Amniotic epithelial cell (primary cell): Measurements from ENCODE around the gene IKBKE.

Experiments used
- DNase-seq: peaks from one replicate; pipeline ENCODE4 v3.0.0-alpha.2; 2010; ENCODE audit warnings: low read depth

IKBKE gene

DNA sequence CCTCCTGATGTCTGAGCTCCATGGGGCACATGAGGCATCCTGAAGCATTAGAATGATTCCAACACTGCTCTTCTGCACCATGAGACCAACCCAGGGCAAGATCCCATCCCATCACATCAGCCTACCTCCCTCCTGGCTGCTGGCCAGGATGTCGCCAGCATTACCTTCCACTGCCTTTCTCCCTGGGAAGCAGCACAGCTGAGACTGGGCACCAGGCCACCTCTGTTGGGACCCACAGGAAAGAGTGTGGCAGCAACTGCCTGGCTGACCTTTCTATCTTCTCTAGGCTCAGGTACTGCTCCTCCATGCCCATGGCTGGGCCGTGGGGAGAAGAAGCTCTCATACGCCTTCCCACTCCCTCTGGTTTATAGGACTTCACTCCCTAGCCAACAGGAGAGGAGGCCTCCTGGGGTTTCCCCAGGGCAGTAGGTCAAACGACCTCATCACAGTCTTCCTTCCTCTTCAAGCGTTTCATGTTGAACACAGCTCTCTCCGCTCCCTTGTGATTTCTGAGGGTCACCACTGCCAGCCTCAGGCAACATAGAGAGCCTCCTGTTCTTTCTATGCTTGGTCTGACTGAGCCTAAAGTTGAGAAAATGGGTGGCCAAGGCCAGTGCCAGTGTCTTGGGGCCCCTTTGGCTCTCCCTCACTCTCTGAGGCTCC lies 26.0 kb downstream of the IKBKE start:
- DNase-seq, result no peak

DNA sequence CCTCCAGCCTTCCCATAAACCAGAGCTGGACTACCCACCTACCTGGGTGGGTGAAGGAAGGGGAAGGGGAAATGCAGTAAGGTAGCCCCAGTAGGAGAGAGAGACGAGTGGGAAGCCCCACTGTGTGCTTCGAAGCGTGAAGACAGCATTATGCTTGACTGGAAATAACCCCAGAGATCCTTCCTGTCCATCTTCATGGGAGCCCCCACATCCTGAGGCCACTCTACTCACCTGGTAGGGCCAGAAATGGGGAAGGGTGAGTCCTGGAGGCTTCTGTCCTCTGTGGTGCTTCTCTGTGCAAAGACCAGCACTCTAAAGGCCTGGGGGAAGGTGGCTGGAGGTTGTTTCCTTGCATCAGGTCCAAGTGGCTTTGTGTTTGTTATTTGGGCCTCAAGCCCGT lies 27.1 kb downstream of the IKBKE start:
- DNase-seq, result no peak

DNA sequence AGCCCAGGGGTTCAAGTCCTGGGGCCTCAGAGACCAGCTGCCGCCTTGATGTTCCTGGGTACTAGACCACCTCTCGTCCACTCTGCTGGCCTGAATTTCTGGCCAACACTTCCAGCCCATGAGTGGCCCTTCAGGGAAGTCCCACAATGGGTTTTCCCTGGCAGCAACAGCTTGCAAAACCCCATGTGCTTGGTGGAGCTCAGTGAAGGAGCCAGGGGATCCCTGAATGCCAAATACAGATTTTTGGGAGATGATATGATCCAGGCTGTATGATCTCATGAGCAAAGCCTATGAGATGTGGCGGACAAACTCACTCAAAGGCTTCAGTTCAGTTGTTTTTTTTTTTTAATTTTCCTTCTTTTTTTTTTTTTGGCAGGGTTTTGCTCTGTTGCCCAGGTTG lies 27.5 kb downstream of the IKBKE start:
- no peak for DNase-seq

DNA sequence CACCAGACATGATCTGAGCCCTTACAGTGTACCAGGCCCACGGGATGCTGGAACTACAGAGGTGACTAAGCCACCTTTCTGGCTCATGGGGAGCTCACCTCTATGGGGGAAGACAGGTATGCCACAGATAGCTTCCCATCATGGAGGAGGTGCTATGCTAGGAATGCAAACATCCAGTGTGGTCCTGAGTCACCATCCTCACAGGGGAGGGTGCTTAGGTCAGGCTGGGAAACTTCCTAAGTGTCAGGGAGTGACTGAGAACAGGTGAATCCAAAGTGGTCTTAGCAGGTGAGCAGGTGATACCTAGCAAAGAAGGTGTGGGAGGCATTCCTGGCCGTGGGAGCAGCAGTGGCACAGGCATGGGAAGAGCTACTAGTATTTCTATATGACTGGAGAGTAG lies 28.4 kb downstream of the IKBKE start:
- DNase-seq, result no peak

DNA sequence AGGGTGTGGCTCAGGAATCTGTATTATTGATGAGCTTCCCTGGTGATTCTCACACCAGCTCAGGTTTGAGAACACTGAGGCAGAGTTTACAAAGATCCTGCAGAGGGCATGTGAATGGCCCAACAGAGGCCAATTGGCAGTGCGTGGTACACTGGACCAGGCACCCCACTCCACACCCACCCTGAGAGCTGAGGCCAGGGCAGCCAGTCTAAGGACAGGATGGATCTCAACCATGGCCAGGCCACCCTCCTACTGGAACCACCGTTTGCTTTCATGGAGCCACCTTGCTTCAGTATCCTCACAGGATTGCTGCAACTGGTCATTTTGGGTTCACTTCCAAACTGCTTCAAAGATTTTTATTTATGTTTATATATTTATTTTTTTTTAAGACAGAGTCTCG lies 29.8 kb downstream of the IKBKE start:
- no peak for DNase-seq

DNA sequence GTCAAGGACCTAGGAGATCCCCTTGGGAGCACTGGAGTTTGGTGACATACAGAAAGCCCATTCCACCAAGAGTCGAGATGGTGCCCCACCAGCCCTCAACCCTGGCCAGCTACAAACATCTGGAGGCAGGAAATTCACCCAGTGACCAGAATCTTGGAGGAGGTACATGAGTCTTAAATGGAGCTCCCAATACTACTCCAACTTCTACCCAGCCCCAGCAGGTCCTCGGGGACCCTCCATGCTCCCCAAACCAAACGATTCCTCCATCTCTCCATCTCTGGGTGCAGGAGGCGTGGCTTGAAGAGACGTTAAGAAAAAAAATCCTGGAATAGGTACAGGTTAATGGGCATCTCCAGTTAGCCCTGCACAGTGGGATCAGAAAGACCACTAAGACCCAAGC lies 31.6 kb downstream of the IKBKE start:
- no peak for DNase-seq

DNA sequence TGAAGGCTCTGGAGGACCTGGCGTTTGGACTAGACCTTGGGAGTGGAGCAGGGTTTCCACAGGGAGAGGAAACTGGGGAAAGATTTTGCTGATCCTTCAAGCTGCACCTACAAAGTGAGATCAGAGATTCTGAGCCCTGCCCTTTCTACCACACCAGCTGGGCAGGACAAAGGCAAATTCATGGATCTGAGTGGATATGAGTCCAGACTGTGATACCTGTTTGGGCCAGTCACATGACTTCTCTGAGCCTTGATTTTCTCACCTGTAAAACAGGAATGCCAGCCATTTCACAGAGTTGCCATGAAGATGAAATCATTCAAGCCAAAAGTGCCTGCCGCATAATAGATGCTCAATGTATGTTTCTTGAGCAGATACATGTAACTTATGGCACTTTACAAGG lies 32.1 kb downstream of the IKBKE start:
- no peak for DNase-seq

DNA sequence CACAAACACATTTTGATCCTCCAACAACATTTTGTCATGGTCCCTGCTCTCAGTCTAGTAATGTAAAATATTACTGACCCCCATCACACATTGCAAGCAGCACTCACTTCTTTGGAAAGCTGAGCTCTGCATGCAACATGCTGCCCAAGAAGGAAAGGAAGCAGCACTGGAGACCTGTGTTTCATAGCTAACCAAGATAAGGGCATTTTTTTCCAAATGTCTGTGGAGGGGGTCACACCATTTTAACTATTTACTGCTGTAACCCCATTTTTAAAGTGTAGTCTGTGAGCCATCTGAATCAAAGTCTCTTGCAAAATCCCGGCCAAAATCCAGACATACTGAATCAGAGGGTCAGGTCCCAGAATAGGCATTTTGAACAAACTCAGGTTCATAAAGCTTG lies 32.5 kb downstream of the IKBKE start:
- no peak for DNase-seq

DNA sequence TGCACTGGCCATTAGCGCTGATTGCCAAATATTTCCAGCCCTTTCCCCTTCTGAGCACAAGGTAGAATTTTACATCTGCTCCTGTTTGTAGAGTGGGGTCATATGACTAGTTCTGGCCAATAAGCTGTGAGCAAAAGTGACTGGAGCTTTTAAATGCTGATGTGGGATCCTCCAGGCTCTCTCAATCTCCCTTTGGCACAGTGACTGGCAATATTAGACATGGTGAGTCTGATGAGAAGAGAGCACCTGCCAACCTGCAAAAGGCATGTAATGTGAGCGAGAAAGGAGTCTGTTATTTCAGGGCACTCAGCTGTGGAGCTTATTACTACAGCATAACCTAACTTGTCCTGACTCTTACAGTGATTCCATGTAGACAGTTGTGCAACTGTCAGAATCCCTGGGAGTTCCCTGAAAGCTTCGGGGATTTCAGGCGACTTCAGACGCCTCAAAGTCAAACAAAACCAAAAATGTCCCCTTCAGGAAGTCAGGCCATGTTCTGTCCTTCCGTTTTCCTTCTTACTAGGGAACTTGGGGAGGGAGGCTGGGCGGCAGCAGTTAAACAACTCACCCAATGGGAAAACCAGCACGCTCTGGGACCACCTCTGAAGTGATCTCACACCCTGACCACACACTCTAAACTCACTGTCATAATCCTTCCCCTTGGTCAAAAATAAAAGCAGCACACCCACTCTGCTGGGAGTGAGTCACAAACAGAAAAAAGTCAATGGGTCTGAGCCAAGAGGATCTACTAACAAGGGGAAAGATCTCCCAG lies 33.5 kb downstream of the IKBKE start:
- DNase-seq, result peak; percentile 98

DNA sequence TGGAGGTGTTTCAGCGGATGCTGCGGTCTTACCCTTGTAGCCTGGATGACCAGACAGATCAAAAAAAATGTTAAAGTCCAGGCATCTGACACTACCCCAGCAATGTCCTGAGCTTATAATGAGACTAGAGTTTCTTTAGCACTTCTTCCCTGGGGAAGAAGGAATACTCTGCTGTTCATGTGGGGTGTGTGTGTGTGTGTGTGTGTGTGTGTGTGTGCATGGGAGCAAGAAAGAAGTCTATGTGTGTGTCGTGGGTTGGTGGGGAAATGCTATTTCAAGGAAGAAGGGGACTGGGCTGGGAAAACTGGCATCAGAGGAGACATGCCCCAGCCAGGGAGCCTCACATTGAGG lies 34.1 kb downstream of the IKBKE start:
- DNase-seq, result no peak

DNA sequence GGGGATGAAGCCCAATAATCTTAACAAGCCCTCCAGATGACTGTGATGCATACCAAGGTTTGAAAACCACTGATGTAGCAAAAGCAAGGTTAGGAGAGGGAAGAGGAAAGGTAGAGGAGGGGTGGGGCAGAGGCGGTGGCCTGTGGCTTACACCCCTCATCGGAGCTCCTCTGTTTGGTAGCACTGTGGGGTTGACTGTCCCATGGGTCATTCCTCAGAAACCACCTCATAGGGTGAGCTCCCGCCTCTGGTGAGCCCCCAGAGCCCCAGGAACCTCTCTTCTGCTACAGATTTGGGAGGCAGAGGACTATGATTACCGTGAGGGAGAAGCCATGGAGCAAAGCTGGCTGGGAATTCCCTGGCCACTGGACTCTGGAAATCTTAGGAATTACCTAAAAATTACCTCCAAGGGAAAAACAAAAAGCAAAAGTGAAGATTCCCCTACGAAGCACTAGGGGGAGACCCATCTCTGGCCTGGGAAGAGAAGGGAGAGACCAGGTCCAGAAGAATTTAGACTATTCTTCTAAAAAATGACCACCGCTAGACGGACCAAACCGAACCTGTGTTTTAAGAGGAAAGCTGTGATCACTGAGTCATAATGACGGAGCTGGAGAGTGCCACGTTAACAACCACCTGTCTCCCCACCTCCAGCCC lies 35.6 kb downstream of the IKBKE start:
- peak; percentile 37 for DNase-seq

DNA sequence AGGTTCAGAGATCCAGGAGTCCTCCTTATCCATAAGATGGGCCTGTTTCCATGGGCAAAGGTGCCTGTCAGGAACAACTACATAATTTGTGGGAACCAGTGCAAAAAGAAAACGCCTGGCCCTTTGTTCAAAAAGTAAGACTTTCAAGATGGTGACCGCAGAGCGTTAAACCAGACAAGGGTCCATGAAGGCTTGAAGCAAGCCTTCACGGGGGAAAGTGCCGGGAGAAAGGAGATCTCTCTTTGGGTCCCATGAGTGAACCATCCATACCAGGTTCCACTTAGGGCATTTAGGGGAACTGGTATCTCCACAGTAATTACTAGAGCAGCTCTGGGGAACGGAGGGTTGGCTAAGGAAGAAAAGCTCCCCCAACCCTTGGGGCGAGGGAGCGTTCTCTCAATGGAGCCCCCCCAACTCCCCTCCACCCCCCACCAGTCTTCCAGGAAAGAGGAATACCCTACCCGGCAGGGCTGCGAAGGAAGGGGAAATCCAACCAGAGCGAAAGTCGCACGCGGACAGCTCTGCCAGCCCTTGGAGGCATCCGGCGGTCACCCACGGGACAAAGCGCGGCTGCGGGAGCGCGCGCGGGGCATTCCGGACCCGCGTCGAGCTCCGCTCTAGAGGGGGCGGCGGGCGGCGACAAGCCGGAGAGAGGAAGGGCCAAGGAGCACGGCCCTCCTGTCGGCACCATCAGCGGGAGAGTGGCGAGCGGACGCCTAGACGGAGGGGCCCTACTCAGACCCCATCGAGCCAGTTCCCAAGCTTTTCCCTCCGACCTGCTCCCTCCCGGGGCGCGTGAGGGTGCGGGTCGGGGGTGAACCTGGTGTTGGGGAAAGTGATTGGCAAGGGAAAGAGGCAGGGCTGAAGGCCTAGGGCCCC lies 36.4 kb downstream of the IKBKE start:
- no peak for DNase-seq

DNA sequence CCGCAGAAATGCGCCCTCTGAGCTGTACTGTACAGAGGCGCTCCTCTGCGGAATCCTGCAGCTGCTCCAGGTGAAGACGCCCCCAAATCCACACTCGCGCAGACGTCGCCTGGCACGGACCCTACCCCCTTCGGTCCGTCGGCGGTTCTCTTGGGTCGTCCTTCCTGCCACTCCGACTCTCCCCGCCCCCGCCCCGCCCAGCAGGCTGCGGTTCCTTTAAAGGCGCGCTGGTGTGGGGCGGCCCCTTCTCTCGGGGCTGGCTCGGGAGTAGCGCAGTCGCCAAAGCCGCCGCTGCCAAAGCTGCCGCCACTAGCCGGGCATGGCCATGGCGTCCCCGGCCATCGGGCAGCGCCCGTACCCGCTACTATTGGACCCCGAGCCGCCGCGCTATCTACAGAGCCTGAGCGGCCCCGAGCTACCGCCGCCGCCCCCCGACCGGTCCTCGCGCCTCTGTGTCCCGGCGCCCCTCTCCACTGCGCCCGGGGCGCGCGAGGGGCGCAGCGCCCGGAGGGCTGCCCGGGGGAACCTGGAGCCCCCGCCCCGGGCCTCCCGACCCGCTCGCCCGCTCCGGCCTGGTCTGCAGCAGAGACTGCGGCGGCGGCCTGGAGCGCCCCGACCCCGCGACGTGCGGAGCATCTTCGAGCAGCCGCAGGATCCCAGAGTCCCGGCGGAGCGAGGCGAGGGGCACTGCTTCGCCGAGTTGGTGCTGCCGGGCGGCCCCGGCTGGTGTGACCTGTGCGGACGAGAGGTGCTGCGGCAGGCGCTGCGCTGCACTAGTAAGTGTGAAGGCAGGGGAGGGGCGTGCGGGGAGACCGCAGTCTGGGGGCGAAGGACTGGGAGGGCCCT lies 37.2 kb downstream of the IKBKE start, which contains the start of gene RASSF5:
TSS of gene RASSF5 (plus strand) at position 248 of the 846 bp plus-strand sequence. CDS start at position 320, 72 bp downstream.
- DNase-seq, result peak; percentile 26

DNA sequence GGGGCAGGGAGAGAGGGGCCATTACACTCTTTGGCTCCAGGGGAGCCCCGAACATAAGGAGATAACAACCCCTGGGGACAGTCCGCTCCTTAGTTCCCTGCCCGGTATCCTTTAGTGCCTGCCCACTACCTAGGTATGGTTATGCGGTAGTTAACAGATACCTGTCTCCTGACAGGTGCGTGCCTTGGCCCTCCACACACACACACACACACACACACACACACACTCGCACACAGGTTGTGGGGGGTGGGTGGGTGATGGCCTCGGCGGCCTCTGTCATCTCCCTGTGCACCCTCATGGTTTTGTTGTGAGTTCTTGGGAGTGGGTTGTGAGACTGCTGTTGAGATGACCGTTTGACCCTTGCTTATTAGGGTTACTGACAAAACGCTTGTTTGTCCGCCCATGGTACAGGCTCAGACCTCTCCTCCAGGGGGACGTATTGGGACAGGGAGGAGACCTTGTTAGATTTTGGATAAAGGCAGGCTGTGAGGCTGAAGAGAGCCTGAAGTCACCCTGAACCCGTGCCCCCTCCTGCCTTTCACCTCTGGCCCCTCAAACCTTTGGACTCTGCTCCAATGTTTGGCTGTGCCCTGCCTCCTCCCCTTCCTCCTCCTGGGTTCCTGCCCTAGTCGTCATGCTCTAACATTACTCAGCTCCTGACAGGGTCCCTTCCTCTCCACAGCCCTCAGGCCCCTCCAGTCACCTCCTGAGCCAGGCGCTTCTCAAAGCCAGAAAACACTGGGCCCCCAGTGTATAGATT lies 38.0 kb downstream of the IKBKE start:
- DNase-seq, result no peak

DNA sequence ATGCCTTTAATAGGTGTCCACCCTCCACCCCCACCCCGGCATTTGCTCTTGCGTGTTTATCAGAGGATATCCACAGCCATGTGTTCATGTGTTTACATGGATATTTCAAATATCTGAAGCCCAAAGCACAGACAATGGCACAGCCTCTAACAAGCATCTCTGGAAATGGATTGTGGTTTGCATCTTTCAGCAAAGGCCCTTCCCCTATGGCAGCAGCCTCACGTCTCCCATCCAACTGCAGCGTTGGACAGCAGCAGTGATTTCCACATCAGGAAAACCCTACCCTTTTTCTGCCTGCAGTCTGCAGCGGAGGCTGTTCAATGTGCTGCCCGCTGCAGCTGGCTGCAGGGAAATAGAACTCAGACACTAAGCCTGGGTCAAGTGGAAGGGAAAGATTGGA lies 38.7 kb downstream of the IKBKE start:
- peak; percentile 69 for DNase-seq

DNA sequence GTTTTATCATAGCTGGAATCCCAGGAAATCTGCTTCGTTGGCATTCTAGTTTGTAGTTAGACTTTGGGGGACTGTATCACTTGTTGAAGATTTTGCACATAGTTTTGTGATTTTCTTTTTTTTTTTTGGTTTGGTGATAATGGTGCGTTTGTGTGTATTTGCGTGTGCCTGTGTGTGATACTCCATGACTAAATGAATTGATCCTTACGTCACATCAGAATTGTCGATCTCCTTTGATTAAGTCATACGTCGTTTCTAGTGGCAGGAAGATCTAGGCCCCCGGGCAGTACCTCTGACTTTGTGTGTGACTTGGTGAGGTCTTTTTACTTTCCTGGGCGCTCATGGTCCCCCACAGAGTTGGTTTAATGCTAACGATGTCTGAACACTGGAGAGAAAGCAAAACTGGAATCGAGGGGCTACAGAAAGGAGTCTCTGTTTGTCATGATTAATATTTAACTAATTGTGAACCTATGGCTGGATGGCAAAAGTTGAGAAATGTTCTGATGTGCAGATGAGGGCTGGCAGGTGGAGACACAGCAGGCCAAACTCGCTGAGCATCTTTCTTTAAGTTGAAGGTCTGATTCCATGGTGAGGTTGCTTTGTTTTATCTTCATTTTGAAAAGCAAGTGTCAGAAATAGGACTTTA lies 39.5 kb downstream of the IKBKE start:
- DNase-seq, result no peak

DNA sequence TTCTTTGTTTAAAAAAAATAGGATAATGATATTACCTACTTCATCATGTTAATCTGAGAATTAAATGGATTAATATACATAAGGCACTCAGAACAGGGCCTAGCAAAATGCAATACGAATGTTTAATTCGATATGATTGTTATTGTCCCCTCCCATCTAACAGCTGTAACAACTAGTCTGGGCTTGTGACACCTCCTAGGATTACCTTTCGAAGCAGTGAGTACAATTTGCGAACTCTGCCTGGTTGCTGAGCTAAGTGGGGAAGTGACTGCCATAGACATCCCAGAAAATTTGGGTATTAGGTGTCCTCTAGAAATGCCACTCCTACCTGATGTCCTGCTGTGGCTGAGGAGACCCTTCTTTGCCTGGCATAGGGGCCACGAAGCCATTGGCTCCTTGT lies 40.1 kb downstream of the IKBKE start:
- DNase-seq, result no peak

DNA sequence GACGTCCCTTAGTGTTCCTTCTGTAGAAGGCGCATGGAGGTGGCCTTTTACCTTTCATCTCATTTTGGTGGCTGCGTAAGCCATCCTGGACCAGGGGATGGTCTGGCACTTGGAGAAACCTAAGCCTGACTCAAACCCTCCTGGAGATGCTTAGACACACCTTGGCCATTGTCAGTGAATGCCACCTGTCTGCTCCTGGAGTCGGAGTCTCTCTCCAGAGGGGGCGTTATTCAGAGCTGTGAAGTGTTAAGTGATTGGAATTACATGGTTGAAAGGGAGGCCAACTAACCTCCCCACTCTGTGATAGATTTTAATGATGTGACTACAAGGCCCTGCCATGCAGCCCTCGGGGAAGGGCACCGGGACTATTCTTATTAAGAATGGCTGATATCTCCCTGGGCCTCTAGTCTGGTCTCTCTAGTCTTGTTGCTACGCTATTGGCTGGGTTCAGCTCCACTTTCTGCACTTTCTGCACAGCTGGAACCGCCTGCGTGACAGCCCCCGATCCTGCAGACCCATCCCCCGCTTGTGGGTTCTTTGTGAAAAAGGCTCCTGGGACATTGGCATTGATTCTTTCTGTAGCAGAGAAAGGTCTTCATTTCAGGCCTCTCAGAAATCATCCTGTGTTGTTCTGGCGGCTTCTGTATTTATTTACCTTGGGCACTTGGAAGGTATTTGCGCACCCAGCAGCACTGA lies 41.2 kb downstream of the IKBKE start:
- no peak for DNase-seq

DNA sequence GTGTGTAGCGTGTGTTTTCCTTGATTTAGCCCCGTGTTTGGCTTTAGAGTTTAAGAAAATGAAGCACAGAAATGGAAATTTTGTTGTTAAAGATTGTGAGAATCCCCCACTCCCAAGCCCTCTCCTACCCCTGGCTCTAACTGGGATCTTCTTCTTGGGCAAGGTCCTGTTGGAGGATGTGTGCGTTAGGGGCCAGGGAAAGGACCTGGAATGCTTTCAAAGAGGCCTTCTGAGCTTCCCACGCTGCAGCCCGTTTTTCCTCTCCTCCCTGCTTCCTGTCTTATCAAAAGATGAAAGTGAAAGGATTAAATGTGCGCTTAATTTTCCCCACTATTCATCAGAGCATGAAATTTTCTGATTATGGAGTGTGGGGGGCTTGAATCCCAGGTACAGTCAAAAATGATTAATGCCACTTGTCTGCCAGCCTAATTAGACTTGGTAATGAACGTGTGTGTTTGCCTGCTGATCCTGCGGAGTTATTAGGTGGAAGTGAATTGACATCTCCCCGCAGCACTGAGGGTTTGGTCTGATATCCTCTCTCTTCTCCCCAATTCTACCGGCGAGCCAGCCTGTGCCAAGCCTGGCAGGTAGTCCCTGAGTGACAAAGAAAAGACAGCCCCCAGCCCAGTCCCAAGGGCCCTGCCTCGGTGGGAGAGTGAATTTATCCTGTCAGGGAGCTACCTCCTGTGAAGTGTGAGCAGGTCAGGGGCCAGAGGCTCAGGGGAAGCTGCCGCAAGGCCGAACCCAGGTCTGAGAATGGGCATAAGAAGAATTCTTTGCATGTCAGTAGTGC lies 42.0 kb downstream of the IKBKE start:
- DNase-seq, result peak; percentile 29
